Thoracic aorta (tissue), 2 donors: ENCODE measurements around the gene AXIN1. TPM values are rescaled to one million over a fixed set of nuclear protein-coding genes. Genes with fewer than 3 reads are reported as not detected.

Experiments
- ATAC-seq: fragments of 150-250 bp; one replicate; pipeline ENCODE4 v1.8.0; 2017; ENCODE audit warnings: low read depth; ENCODE audit not compliant: insufficient number of reproducible peaks, low FRiP score
- DNase-seq: peaks from one replicate; pipeline ENCODE4 v3.0.0-alpha.2; 2020; ENCODE audit warnings: low spot score
- H3K27ac ChIP-seq, 2 donors: fragments of 200-600 bp; sonication (generic); 1 replicate in 1 of 2; 2 replicates in 1 of 2; pipeline ENCODE4 v1.5.1; 2016; ENCODE audit warnings: mild to moderate bottlenecking in 2 of 2, moderate library complexity in 2 of 2
- H3K27me3 ChIP-seq: fragments of 200-600 bp; sonication (generic); replicated peaks from 2 replicates; pipeline ENCODE4 v1.6.0; 2016; ENCODE audit warnings: mild to moderate bottlenecking; ENCODE audit not compliant: insufficient read depth
- H3K36me3 ChIP-seq: fragments of 200-600 bp; sonication (generic); one replicate; pipeline ENCODE4 v1.5.1; 2016
- H3K4me1 ChIP-seq, 2 donors: fragments of 200-600 bp; sonication (generic); 1 replicate in 1 of 2; 2 replicates in 1 of 2; pipeline versions ENCODE4 v1.5.1 to v1.6.0; 2016; ENCODE audit warnings: low read depth in 2 of 2, mild to moderate bottlenecking in 1 of 2; ENCODE audit not compliant: control insufficient read depth in 1 of 2
- H3K4me3 ChIP-seq: fragments of 200-600 bp; sonication (generic); 2 replicates; pipeline ENCODE4 v1.5.1; 2016; ENCODE audit warnings: mild to moderate bottlenecking
- H3K9me3 ChIP-seq: fragments of 200-600 bp; sonication (generic); 2 replicates; pipeline ENCODE4 v1.5.1; 2016
- CTCF ChIP-seq: fragments of 200-600 bp; sonication (generic); IDR thresholded peaks from one replicate; pipeline ENCODE4 v1.5.1; 2019; ENCODE audit warnings: antibody characterized with exemption
- total RNA-seq, 2 donors: library from RNA; depleted of rRNA; stranded (reverse); fragments of >200 nt; gene quantifications; one replicate each; pipeline versions ENCODE4 v1.1.0 to v1.2.3, GENCODE V29; 2016

The AXIN1 gene
- total RNA-seq, 2 donors from 2014 or later = 20.0 to 27.2 TPM

- Histone ChIP-seq H3K27me3 (no peaks in the 10 kb centered on the region), H3K4me3 (no peak overlapping the region), H3K27ac (no peak overlapping the region), H3K9me3 (no peaks in the 10 kb centered on the region), H3K4me1 (no peaks in the 10 kb centered on the region), H3K36me3 (no peaks in the 10 kb centered on the region)
- no peak for ATAC-seq
- DNase-seq = no peak
- no peak for TF ChIP-seq CTCF
Observed at GRCh38 chr16:245105-245504, 107.4 kb downstream of the AXIN1 start.

GRCh38 chr16:243348-243747 is 109.2 kb downstream of the AXIN1 start:
- Histone ChIP-seq H3K27me3 (no peaks in the 10 kb centered on the region), H3K4me1 (no peaks in the 10 kb centered on the region), H3K4me3 (no peak overlapping the region), H3K9me3 (no peaks in the 10 kb centered on the region), H3K36me3 (no peaks in the 10 kb centered on the region), H3K27ac (no peak overlapping the region)
- TF ChIP-seq CTCF = no peak
- DNase-seq (no peak), ATAC-seq (no peak)

- Histone ChIP-seq H3K9me3 (no peaks in the 10 kb centered on the region), H3K4me3 (no peak overlapping the region), H3K27me3 (no peaks in the 10 kb centered on the region), H3K36me3 (no peaks in the 10 kb centered on the region), H3K4me1 (no peaks in the 10 kb centered on the region), H3K27ac (no peak overlapping the region)
- ATAC-seq (no peak), DNase-seq (no peak)
- TF ChIP-seq CTCF = no peak
Observed at GRCh38 chr16:242281-242680, 110.2 kb downstream of the AXIN1 start.

GRCh38 chr16:240559-240958 is 112.0 kb downstream of the AXIN1 start:
- Histone ChIP-seq H3K27me3 (no peaks in the 10 kb centered on the region), H3K27ac (no peak overlapping the region), H3K36me3 (no peaks in the 10 kb centered on the region), H3K9me3 (no peaks in the 10 kb centered on the region), H3K4me1 (peaks cover 3 to 6% of the 10 kb centered on the region in 2 donors), H3K4me3 (no peak overlapping the region)
- no peak for TF ChIP-seq CTCF
- no peak for ATAC-seq
- DNase-seq = no peak

GRCh38 chr16:239948-240277 is 112.6 kb downstream of the AXIN1 start:
- no peak for TF ChIP-seq CTCF
- peaks cover 5 to 9% of the 10 kb centered on the region in 2 donors for H3K4me1 ChIP-seq

More at GRCh38 chr16:239948-240277, 112.6 kb downstream of the AXIN1 start:
- Histone ChIP-seq H3K27ac (no peak overlapping the region), H3K9me3 (no peaks in the 10 kb centered on the region), H3K27me3 (no peaks in the 10 kb centered on the region), H3K4me3 (no peak overlapping the region), H3K36me3 (no peaks in the 10 kb centered on the region)
- ATAC-seq (no peak), DNase-seq (no peak)

Other genes with a start within 250 kb of the AXIN1 start
- gene NPRL3, start 214.1 kb downstream of the AXIN1 start, total RNA-seq = 10 to 100 TPM; 22.0 to 35.7 TPM
- gene HBZ, start 200.1 kb downstream of the AXIN1 start, total RNA-seq = not detected
- not detected for gene HBM, start 186.7 kb downstream of the AXIN1 start, total RNA-seq
- 100 to 1,000 TPM in 1 of 2 donors, 10 to 100 TPM in 1; 47.9 to 433 TPM for gene HBA2, start 179.8 kb downstream of the AXIN1 start, total RNA-seq
- 100 to 1,000 TPM in 1 of 2 donors, not detected in 1; 174 TPM for gene HBA1, start 176.0 kb downstream of the AXIN1 start, total RNA-seq
- not detected for gene HBQ1, start 172.3 kb downstream of the AXIN1 start, total RNA-seq
- gene LUC7L, start 123.3 kb downstream of the AXIN1 start, total RNA-seq = 100 to 1,000 TPM; 101 to 171 TPM
- gene FAM234A, start 117.9 kb downstream of the AXIN1 start, total RNA-seq = 100 to 1,000 TPM in 1 of 2 donors, 10 to 100 TPM in 1; 51.7 to 141 TPM
- 10 to 100 TPM; 16.8 to 19.4 TPM for gene RGS11, start 76.8 kb downstream of the AXIN1 start, total RNA-seq
- gene ARHGDIG, start 72.1 kb downstream of the AXIN1 start, total RNA-seq = not detected
- gene PDIA2, start 69.6 kb downstream of the AXIN1 start, total RNA-seq = 1 to 10 TPM in 1 of 2 donors, under 1 TPM in 1; 0.81 to 3.2 TPM
- 10 to 100 TPM; 33.2 to 59.2 TPM for gene MRPL28, start 17.8 kb upstream of the AXIN1 start, total RNA-seq
- gene PGAP6, start 29.3 kb upstream of the AXIN1 start, total RNA-seq = 10 to 100 TPM; 38.7 to 55.4 TPM
- 10 to 100 TPM; 68.7 to 91.2 TPM for gene NME4, start 44.5 kb upstream of the AXIN1 start, total RNA-seq
- gene DECR2, start 49.2 kb upstream of the AXIN1 start, total RNA-seq = 10 to 100 TPM; 24.1 to 25.6 TPM
- 10 to 100 TPM; 70.1 to 71.1 TPM for gene RAB11FIP3, start 72.9 kb upstream of the AXIN1 start, total RNA-seq
- 10 to 100 TPM; 46.2 to 96.6 TPM for gene CAPN15, start 175.0 kb upstream of the AXIN1 start, total RNA-seq
- under 1 TPM in 1 of 2 donors, not detected in 1; 0.42 TPM for gene PRR35, start 207.7 kb upstream of the AXIN1 start, total RNA-seq
- 1 to 10 TPM; 2.0 to 3.2 TPM for gene NHLRC4, start 214.3 kb upstream of the AXIN1 start, total RNA-seq
- gene PIGQ, start 217.2 kb upstream of the AXIN1 start, total RNA-seq = 10 to 100 TPM; 54.2 to 80.1 TPM
- 10 to 100 TPM; 19.0 to 25.9 TPM for gene RAB40C, start 237.3 kb upstream of the AXIN1 start, total RNA-seq